Activated CD4-positive, alpha-beta T cell treated with anti-CD3 and anti-CD28 coated beads, Interleukin-2, amount 10 ng/mL, durations not matched to agents 24 days and 14 days (primary cell): Measurements from ENCODE around the gene TSHZ1. TPM values are rescaled to one million over a fixed set of nuclear protein-coding genes. Genes with fewer than 3 reads are reported as not detected.

Experiments used
- DNase-seq: peaks from one replicate; pipeline ENCODE4 v3.0.0; 2022
- H3K27ac Mint-ChIP-seq: one replicate; pipeline ENCODE4 v1.8.0; 2022; ENCODE audit warnings: mild to moderate bottlenecking, mixed read lengths
- H3K27me3 Mint-ChIP-seq: one replicate; pipeline ENCODE4 v1.8.0; 2022; ENCODE audit warnings: mixed read lengths
- H3K36me3 Mint-ChIP-seq: one replicate; pipeline ENCODE4 v1.8.0; 2022; ENCODE audit warnings: low read depth, mild to moderate bottlenecking, mixed read lengths
- H3K4me1 Mint-ChIP-seq: one replicate; pipeline ENCODE4 v1.8.0; 2021; ENCODE audit warnings: mixed read lengths
- H3K4me3 Mint-ChIP-seq: one replicate; pipeline ENCODE4 v1.8.0; 2022; ENCODE audit warnings: mild to moderate bottlenecking, moderate library complexity, mixed read lengths
- H3K9me3 Mint-ChIP-seq: one replicate; pipeline ENCODE4 v1.8.0; 2021; ENCODE audit warnings: mixed read lengths
- intact Hi-C: fragments of 100-400 bp; cut with micrococcal nuclease; formaldehyde crosslinking; loops from one replicate; pipeline ENCODE4 v1.15.1; 2023
- total RNA-seq: library from RNA; stranded (reverse); gene quantifications from 2 replicates; pipeline ENCODE4 v1.2.3, GENCODE V29; 2022

Gene TSHZ1
- total RNA-seq, 1 donor from 2014 or later = 12.4 TPM

DNA sequence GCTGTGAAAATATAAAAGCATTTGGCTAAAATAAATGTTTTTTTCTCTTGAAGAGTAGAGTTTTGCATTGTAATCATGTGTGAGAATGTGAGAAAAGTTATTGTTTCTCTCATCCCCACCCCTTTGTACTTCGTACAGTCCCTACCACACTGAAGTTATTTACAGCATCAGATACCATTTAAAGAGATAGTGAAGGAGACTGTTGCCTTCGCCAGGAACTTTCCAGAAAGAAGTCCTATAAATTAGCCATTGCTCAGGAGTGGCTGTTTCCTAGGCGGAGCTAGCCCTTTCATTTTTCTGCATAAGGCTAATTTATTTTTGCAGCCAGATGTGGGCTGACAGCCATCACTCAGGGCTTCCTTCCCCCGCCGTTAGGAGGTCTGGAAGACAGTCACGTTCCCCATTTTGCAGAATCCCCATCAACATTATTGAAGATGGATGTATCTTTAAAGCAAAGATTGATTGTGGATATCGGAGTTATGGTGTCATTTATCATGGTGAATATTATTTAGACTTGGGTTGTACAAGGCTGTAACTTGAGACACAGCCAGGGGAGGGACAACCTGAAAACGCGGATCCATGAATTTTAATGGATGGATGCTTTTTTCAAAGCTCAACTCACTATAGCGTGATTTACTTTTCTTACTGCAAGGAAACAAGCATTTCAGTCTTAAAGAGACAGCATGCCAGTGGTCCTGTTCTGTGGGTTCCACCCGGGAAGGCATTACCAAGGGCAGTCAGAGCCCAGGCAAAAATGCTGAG is 17.1 kb downstream of the TSHZ1 start:
- Mint-ChIP-seq H3K4me3 (no peak overlapping the region), H3K4me1 (peaks cover 12% of the 10 kb centered on the region), H3K27ac (no peak overlapping the region), H3K36me3 (peaks cover 4% of the 10 kb centered on the region), H3K27me3 (no peaks in the 10 kb centered on the region), H3K9me3 (no peaks in the 10 kb centered on the region)
- DNase-seq = no peak
- intact Hi-C loops = no loop called here

GRCh38 chr18:75228967-75229366 is 18.4 kb downstream of the TSHZ1 start:
- H3K9me3 Mint-ChIP-seq = no peaks in the 10 kb centered on the region
- DNase-seq = no peak
- H3K27ac Mint-ChIP-seq = no peak overlapping the region
- peaks cover 4% of the 10 kb centered on the region for H3K36me3 Mint-ChIP-seq
- peaks cover 9% of the 10 kb centered on the region for H3K4me1 Mint-ChIP-seq
- intact Hi-C loops = no loop called here
- no peaks in the 10 kb centered on the region for H3K27me3 Mint-ChIP-seq
- no peak overlapping the region for H3K4me3 Mint-ChIP-seq

DNA sequence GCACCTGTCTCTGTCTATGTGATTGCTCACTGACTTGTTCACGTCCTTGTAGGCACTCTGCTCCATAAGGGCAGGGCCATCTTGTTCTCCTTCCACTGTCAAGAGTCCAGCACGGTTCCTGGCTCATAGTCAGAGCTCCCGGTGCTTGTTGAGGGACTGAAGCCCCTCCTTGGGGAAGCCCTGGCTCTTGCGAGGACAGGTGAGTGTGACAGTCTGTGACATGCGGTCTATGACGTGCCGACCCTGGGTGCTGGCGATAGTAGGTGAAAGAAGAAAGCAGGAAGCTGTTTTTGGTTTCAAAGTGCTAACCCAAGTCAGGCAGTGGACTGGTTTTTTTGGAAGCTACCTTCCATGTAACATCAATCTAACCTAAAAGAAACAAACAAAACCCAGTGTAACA is 18.8 kb downstream of the TSHZ1 start:
- Mint-ChIP-seq H3K4me3 (no peak overlapping the region), H3K4me1 (peaks cover 9% of the 10 kb centered on the region), H3K27me3 (no peaks in the 10 kb centered on the region), H3K36me3 (peaks cover 4% of the 10 kb centered on the region), H3K27ac (no peak overlapping the region), H3K9me3 (no peaks in the 10 kb centered on the region)
- intact Hi-C loops = no loop called here
- no peak for DNase-seq

GRCh38 chr18:75230163-75231052 is 19.8 kb downstream of the TSHZ1 start:
- H3K27me3 Mint-ChIP-seq = no peaks in the 10 kb centered on the region
- no peaks in the 10 kb centered on the region for H3K9me3 Mint-ChIP-seq
- no peak overlapping the region for H3K27ac Mint-ChIP-seq
- no peak for DNase-seq
- H3K36me3 Mint-ChIP-seq = peaks cover 4% of the 10 kb centered on the region
- peaks cover 9% of the 10 kb centered on the region for H3K4me1 Mint-ChIP-seq
- no peak overlapping the region for H3K4me3 Mint-ChIP-seq
- intact Hi-C loops = no loop called here

DNA sequence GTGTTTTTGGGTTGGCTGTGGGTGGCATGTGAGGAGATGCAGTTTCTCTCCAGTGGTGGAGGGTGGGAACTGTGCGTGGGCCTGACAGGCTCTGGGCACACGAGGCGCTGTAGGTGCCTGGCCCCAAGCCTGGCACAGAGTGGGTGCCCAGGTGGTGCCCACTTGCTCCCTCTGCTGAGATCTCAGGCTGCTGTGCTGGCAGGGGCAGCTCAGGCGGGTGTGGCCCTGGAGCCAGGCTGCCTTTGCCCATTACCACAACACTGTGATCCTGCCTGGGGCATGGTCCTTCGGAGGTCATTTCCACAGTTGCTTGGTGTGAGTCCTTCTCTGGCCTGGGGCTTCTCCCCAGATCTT is 20.4 kb downstream of the TSHZ1 start:
- peaks cover 12% of the 10 kb centered on the region for H3K4me1 Mint-ChIP-seq
- H3K9me3 Mint-ChIP-seq = no peaks in the 10 kb centered on the region
- intact Hi-C loops = no loop called here
- H3K27me3 Mint-ChIP-seq = no peaks in the 10 kb centered on the region
- peaks cover 4% of the 10 kb centered on the region for H3K36me3 Mint-ChIP-seq
- H3K4me3 Mint-ChIP-seq = no peak overlapping the region
- H3K27ac Mint-ChIP-seq = no peak overlapping the region
- DNase-seq = no peak

DNA sequence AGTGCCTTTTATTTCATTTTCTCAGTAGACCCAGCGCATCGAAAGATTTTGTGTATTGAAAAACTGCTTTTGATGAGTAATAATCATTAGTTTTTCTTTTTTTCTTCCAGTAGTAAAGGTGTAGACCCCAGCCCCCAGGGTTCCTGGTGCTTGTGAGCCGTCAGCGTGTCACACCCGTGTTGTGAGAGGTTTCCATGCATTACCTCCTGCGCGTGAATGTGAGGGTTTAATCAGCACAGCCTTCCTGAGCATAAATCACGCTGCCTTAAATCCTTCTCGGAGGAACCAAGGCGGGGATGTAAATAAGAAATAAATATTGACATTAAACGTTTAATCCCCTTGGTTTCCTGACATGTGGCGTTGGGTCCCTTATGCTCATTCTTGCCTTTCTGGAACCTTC is 24.3 kb downstream of the TSHZ1 start:
- no peak overlapping the region for H3K27ac Mint-ChIP-seq
- H3K4me1 Mint-ChIP-seq = peaks cover 6% of the 10 kb centered on the region
- no peaks in the 10 kb centered on the region for H3K27me3 Mint-ChIP-seq
- H3K9me3 Mint-ChIP-seq = no peaks in the 10 kb centered on the region
- H3K36me3 Mint-ChIP-seq = peaks cover 4% of the 10 kb centered on the region
- DNase-seq = no peak
- H3K4me3 Mint-ChIP-seq = no peak overlapping the region
- intact Hi-C loops = no loop called here

GRCh38 chr18:75235896-75236295 is 25.3 kb downstream of the TSHZ1 start:
- intact Hi-C loops = no loop called here
- no peak for DNase-seq
- Mint-ChIP-seq H3K4me1 (peaks cover 4% of the 10 kb centered on the region), H3K36me3 (peaks cover 3% of the 10 kb centered on the region), H3K27me3 (no peaks in the 10 kb centered on the region), H3K27ac (no peak overlapping the region), H3K9me3 (no peaks in the 10 kb centered on the region), H3K4me3 (no peak overlapping the region)

- intact Hi-C loops = no loop called here
- no peaks in the 10 kb centered on the region for H3K9me3 Mint-ChIP-seq
- DNase-seq = no peak
- H3K36me3 Mint-ChIP-seq = peaks cover 3% of the 10 kb centered on the region
- no peak overlapping the region for H3K27ac Mint-ChIP-seq
- H3K4me3 Mint-ChIP-seq = no peak overlapping the region
- no peaks in the 10 kb centered on the region for H3K27me3 Mint-ChIP-seq
- H3K4me1 Mint-ChIP-seq = peaks cover 4% of the 10 kb centered on the region
These were observed 27.5 kb downstream of the TSHZ1 start for GRCh38 chr18:75238100-75238499.

- H3K4me3 Mint-ChIP-seq = no peak overlapping the region
- DNase-seq = no peak
- peaks cover 3% of the 10 kb centered on the region for H3K36me3 Mint-ChIP-seq
- peaks cover 4% of the 10 kb centered on the region for H3K4me1 Mint-ChIP-seq
- H3K9me3 Mint-ChIP-seq = no peaks in the 10 kb centered on the region
- intact Hi-C loops = no loop called here
- H3K27me3 Mint-ChIP-seq = no peaks in the 10 kb centered on the region
- H3K27ac Mint-ChIP-seq = no peak overlapping the region
These were observed 28.2 kb downstream of the TSHZ1 start for GRCh38 chr18:75238786-75239185.

DNA sequence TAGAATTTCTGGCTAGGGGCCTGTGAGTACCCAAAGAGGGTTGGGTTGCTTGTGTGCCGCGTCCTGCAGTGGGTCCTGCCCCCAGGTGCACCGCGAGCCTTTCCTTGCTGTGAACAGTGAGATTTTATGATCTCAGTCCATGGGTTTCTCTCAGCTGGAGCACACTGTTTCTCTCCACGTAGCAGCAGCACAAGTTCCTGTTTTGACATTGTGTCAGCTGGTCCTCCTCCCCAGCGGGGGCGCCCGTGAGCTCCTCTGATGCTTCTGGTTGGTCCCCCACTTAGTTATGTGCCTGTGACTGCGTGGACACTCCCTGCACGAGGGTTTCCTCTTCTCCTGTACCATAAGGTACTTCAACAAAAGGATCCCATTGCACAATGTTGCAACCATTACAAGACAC is 29.8 kb downstream of the TSHZ1 start:
- Mint-ChIP-seq H3K27me3 (no peaks in the 10 kb centered on the region), H3K27ac (no peak overlapping the region), H3K4me1 (peaks cover 4% of the 10 kb centered on the region), H3K9me3 (no peaks in the 10 kb centered on the region), H3K36me3 (peaks cover 3% of the 10 kb centered on the region), H3K4me3 (no peak overlapping the region)
- no peak for DNase-seq
- intact Hi-C loops = loop anchor here (10.0 kb wide), 1 partner anchor 166 kb away; no protein-coding TSS in a partner anchor

- H3K27ac Mint-ChIP-seq = no peak overlapping the region
- H3K4me1 Mint-ChIP-seq = peaks cover 12% of the 10 kb centered on the region
- DNase-seq = no peak
- intact Hi-C loops = loop anchor here (10.0 kb wide), 1 partner anchor 167 kb away; no protein-coding TSS in a partner anchor
- no peaks in the 10 kb centered on the region for H3K9me3 Mint-ChIP-seq
- H3K27me3 Mint-ChIP-seq = no peaks in the 10 kb centered on the region
- peaks cover 3% of the 10 kb centered on the region for H3K36me3 Mint-ChIP-seq
- H3K4me3 Mint-ChIP-seq = no peak overlapping the region
These were observed 31.1 kb downstream of the TSHZ1 start for GRCh38 chr18:75241705-75242104.

DNA sequence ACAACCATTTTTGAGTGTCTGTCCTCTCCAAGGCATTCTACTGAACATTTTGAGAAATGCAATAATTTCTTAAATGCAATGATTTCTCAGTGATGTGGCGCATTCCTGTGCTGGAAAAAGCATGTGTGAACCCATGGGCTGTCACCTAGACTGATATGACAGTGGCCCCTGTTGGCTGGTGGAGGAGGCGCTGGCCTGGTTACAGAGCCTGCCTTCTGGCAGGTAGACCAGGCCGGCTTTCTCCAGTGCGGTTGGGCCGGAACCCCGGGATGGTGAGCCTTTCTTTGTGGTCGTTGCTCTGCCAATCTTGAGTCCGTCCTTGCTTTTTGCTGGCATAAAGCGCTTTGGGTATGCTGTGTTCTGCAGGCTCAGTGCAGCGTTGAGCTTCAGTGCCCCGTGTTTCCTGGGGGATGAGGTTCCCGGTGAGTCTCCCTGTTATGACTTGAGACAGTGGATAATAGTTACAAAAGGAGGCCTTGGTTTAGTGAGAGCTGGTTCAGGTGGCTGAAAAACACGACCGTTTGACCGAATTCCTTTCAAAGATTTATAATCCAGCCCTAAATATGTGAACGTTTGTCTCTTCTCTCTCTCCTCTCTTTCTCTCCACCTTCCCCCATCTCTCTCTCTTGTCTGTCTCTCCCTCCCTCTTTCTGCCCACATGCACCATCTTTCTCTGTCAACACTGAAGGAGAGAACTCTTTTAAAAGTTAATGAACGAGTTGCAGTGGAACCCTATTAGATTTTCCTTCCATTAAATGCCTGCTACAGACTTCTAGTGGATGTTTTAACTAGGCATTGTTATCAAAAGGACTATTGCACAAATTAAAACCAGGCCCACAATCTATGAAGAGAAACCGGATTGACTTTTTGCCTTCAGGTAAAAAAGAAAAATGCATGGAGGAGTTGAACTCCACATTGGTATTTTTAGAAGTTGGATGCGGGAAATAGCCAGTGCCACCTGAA is 34.0 kb downstream of the TSHZ1 start:
- intact Hi-C loops = loop anchor here (10.0 kb wide), 1 partner anchor 170 kb away; no protein-coding TSS in a partner anchor
- H3K27me3 Mint-ChIP-seq = no peaks in the 10 kb centered on the region
- H3K9me3 Mint-ChIP-seq = no peaks in the 10 kb centered on the region
- H3K4me3 Mint-ChIP-seq = no peak overlapping the region
- H3K27ac Mint-ChIP-seq = no peak overlapping the region
- no peaks in the 10 kb centered on the region for H3K36me3 Mint-ChIP-seq
- peak; percentile 72 for DNase-seq
- H3K4me1 Mint-ChIP-seq = peaks cover 28% of the 10 kb centered on the region
